ENCODE data around the gene LRRC71.

The LRRC71 gene

DNA sequence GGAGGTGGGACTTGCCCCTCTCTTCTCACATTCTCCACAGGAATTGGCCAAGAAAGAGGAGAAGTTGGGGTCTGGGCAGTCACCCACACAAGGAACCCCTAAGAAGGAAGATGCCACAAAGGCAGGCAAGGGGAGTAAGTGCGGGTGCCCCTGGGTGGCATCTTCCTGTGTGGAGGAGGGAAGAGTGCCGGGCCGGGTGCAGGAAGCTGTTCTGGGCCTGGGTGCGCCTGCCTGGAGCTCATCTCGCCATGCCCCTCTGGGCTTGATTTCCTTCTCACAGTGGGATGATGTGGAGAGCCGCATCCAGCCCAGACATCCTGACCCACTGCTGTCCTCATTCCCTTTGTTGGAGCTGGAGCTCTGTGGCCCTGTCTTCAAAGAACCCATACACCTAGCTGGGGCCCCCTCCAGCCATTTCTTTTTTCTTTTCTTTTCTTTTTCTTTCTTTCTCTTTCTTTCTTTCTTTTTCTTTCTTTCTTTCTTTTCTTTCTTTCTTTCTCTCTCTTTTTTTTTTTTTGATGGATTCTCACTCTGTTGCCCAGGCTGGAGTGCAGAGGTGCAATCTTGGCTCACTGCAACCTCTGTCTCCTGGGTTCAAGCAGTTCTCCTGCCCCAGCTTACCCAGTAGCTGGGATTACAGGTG lies 9.3 kb downstream of the LRRC71 start:
- Histone ChIP-seq H3K9me3 (ENCODE audit: control insufficient read depth, low read length) (no peaks in the 10 kb centered on the region), H3K27ac (ENCODE audit: low read depth, low read length, severe bottlenecking) (no peak overlapping the region), H3K36me3 (ENCODE audit: control insufficient read depth, insufficient read depth, low read length) (no peaks in the 10 kb centered on the region), H3K4me3 (ENCODE audit: extremely low read depth, insufficient read depth, low read length, poor library complexity, severe bottlenecking) (no peak overlapping the region), H3K4me1 (ENCODE audit: control insufficient read depth, insufficient read depth, low read length, poor library complexity, severe bottlenecking) (peaks cover 5% of the 10 kb centered on the region)
- 79 to 90% methylated on average over 3 to 6 of the region's 6 CpGs for WGBS, 2 experiments (ENCODE audit: insufficient coverage in 2 of 2)

DNA sequence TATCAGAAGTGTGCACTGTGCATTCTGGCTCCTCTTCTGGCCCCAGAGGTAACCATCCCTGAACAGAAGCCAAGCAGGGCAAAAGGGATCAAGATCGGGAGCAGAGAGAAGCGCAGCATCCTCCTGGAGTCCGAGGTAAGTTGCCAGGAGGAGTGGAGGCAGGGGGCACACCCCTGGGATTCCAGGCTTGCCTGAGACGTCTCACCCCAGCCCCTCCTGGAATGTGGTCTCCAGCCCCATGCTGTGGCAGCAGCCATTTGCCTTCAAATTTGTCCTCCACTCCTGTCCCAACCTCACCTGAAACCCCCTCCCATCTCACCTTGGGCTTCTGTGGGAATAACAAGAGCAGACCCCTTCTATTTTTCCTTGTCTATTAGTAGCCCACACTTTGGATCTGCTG lies 10.1 kb downstream of the LRRC71 start:
- no peaks in the 10 kb centered on the region for H3K9me3 ChIP-seq (ENCODE audit: control insufficient read depth, low read length)
- H3K4me3 ChIP-seq (ENCODE audit: extremely low read depth, insufficient read depth, low read length, poor library complexity, severe bottlenecking) = no peak overlapping the region
- no peak overlapping the region for H3K27ac ChIP-seq (ENCODE audit: low read depth, low read length, severe bottlenecking)
- peaks cover 8% of the 10 kb centered on the region for H3K36me3 ChIP-seq (ENCODE audit: control insufficient read depth, insufficient read depth, low read length)
- WGBS, 2 experiments (ENCODE audit: insufficient coverage in 2 of 2) = 53 to 58% methylated on average over 4 of the region's 4 CpGs
- peaks cover 5% of the 10 kb centered on the region for H3K4me1 ChIP-seq (ENCODE audit: control insufficient read depth, insufficient read depth, low read length, poor library complexity, severe bottlenecking)

- Histone ChIP-seq H3K36me3 (ENCODE audit: control insufficient read depth, insufficient read depth, low read length) (peaks cover 15% of the 10 kb centered on the region), H3K4me3 (ENCODE audit: extremely low read depth, insufficient read depth, low read length, poor library complexity, severe bottlenecking) (no peak overlapping the region), H3K4me1 (ENCODE audit: control insufficient read depth, insufficient read depth, low read length, poor library complexity, severe bottlenecking) (peaks cover 5% of the 10 kb centered on the region), H3K27ac (ENCODE audit: low read depth, low read length, severe bottlenecking) (no peak overlapping the region), H3K9me3 (ENCODE audit: control insufficient read depth, low read length) (no peaks in the 10 kb centered on the region)
- WGBS, 2 experiments (ENCODE audit: insufficient coverage in 2 of 2) = 89 to 93% methylated on average over 7 to 8 of the region's 11 CpGs
Observed at GRCh38 chr1:156931211-156931952, 10.9 kb downstream of the LRRC71 start.

- H3K27ac ChIP-seq (ENCODE audit: low read depth, low read length, severe bottlenecking) = no peak overlapping the region
- 69 to 78% methylated on average over 6 to 8 of the region's 8 CpGs for WGBS, 2 experiments (ENCODE audit: insufficient coverage in 2 of 2)
- H3K4me3 ChIP-seq (ENCODE audit: extremely low read depth, insufficient read depth, low read length, poor library complexity, severe bottlenecking) = no peak overlapping the region
- H3K36me3 ChIP-seq (ENCODE audit: control insufficient read depth, insufficient read depth, low read length) = peaks cover 22% of the 10 kb centered on the region
- H3K4me1 ChIP-seq (ENCODE audit: control insufficient read depth, insufficient read depth, low read length, poor library complexity, severe bottlenecking) = peaks cover 1% of the 10 kb centered on the region
- H3K9me3 ChIP-seq (ENCODE audit: control insufficient read depth, low read length) = no peaks in the 10 kb centered on the region
Observed at GRCh38 chr1:156931974-156932710, 11.7 kb downstream of the LRRC71 start.

- peaks cover 26% of the 10 kb centered on the region for H3K36me3 ChIP-seq (ENCODE audit: control insufficient read depth, insufficient read depth, low read length)
- no peak overlapping the region for H3K4me3 ChIP-seq (ENCODE audit: extremely low read depth, insufficient read depth, low read length, poor library complexity, severe bottlenecking)
- H3K4me1 ChIP-seq (ENCODE audit: control insufficient read depth, insufficient read depth, low read length, poor library complexity, severe bottlenecking) = no peaks in the 10 kb centered on the region
- H3K27ac ChIP-seq (ENCODE audit: low read depth, low read length, severe bottlenecking) = no peak overlapping the region
- H3K9me3 ChIP-seq (ENCODE audit: control insufficient read depth, low read length) = no peaks in the 10 kb centered on the region
- 84 to 98% methylated on average over 4 to 5 of the region's 6 CpGs for whole genome bisulfite sequencing, 2 experiments (ENCODE audit: insufficient coverage in 2 of 2)
Observed at GRCh38 chr1:156933136-156933535, 12.7 kb downstream of the LRRC71 start.

GRCh38 chr1:156935505-156936128 lies 15.2 kb downstream of the LRRC71 start:
- Histone ChIP-seq H3K36me3 (ENCODE audit: control insufficient read depth, insufficient read depth, low read length) (peaks cover 50% of the 10 kb centered on the region), H3K9me3 (ENCODE audit: control insufficient read depth, low read length) (no peaks in the 10 kb centered on the region), H3K4me1 (ENCODE audit: control insufficient read depth, insufficient read depth, low read length, poor library complexity, severe bottlenecking) (no peaks in the 10 kb centered on the region), H3K27ac (ENCODE audit: low read depth, low read length, severe bottlenecking) (no peak overlapping the region), H3K4me3 (ENCODE audit: extremely low read depth, insufficient read depth, low read length, poor library complexity, severe bottlenecking) (no peak overlapping the region)
- 91 to 96% methylated on average over 7 to 9 of the region's 17 CpGs for WGBS, 2 experiments (ENCODE audit: insufficient coverage in 2 of 2)

DNA sequence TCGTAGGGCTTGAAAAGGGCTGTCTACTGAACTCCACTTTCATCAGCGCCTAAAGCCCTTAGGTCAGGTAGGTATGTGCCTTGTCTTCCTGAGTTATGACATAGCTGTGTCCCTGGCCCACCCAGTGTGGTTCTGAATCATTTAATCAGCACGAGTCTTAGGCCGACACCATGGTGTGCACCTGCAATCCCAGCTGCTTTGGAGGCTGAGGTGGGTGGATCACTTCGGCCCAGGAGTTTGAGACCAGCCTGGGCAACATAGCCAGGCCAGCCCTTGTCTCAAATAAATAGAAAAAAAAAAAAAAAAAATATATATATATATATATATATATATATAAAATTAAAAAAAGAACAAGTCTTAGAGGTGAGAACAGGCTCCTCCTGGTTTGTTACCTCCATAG lies 15.8 kb downstream of the LRRC71 start:
- 90 to 100% methylated on average over 3 of the region's 5 CpGs for WGBS, 2 experiments (ENCODE audit: insufficient coverage in 2 of 2)
- Histone ChIP-seq H3K4me1 (ENCODE audit: control insufficient read depth, insufficient read depth, low read length, poor library complexity, severe bottlenecking) (no peaks in the 10 kb centered on the region), H3K27ac (ENCODE audit: low read depth, low read length, severe bottlenecking) (no peak overlapping the region), H3K9me3 (ENCODE audit: control insufficient read depth, low read length) (no peaks in the 10 kb centered on the region), H3K36me3 (ENCODE audit: control insufficient read depth, insufficient read depth, low read length) (peaks cover 55% of the 10 kb centered on the region), H3K4me3 (ENCODE audit: extremely low read depth, insufficient read depth, low read length, poor library complexity, severe bottlenecking) (no peak overlapping the region)

- Histone ChIP-seq H3K36me3 (ENCODE audit: control insufficient read depth, insufficient read depth, low read length) (peaks cover 61% of the 10 kb centered on the region), H3K27ac (ENCODE audit: low read depth, low read length, severe bottlenecking) (no peak overlapping the region), H3K4me1 (ENCODE audit: control insufficient read depth, insufficient read depth, low read length, poor library complexity, severe bottlenecking) (no peaks in the 10 kb centered on the region), H3K4me3 (ENCODE audit: extremely low read depth, insufficient read depth, low read length, poor library complexity, severe bottlenecking) (no peak overlapping the region), H3K9me3 (ENCODE audit: control insufficient read depth, low read length) (no peaks in the 10 kb centered on the region)
- 91 to 98% methylated on average over 5 to 7 of the region's 10 CpGs for WGBS, 2 experiments (ENCODE audit: insufficient coverage in 2 of 2)
Observed at GRCh38 chr1:156936721-156937220, 16.3 kb downstream of the LRRC71 start.

DNA sequence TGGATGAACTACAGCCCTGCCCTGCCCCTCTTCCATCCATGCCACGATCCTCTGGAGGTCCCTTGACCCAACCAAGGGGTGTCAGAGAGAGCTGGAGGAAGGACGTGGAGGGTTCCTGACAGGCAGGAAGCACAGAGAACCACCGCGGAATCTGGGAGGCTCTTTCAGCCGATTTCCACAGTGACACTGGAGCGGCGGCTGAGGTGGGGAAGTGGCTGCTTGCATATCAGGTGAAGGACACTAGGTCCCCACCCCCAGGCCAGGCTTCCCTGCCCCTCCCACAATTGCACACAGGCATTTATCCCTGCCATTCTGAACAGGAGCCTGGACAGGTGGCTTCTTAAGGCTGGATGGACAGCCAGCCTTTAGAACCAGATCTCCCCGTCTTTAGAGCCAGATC lies 17.5 kb downstream of the LRRC71 start:
- WGBS, 2 experiments (ENCODE audit: insufficient coverage in 2 of 2) = 78 to 100% methylated on average over 1 to 6 of the region's 8 CpGs
- Histone ChIP-seq H3K36me3 (ENCODE audit: control insufficient read depth, insufficient read depth, low read length) (peaks cover 71% of the 10 kb centered on the region), H3K27ac (ENCODE audit: low read depth, low read length, severe bottlenecking) (no peak overlapping the region), H3K9me3 (ENCODE audit: control insufficient read depth, low read length) (no peaks in the 10 kb centered on the region), H3K4me3 (ENCODE audit: extremely low read depth, insufficient read depth, low read length, poor library complexity, severe bottlenecking) (no peak overlapping the region), H3K4me1 (ENCODE audit: control insufficient read depth, insufficient read depth, low read length, poor library complexity, severe bottlenecking) (no peaks in the 10 kb centered on the region)

GRCh38 chr1:156938813-156939212 lies 18.4 kb downstream of the LRRC71 start:
- Histone ChIP-seq H3K4me3 (ENCODE audit: extremely low read depth, insufficient read depth, low read length, poor library complexity, severe bottlenecking) (no peak overlapping the region), H3K36me3 (ENCODE audit: control insufficient read depth, insufficient read depth, low read length) (peaks cover 78% of the 10 kb centered on the region), H3K27ac (ENCODE audit: low read depth, low read length, severe bottlenecking) (no peak overlapping the region), H3K4me1 (ENCODE audit: control insufficient read depth, insufficient read depth, low read length, poor library complexity, severe bottlenecking) (no peaks in the 10 kb centered on the region), H3K9me3 (ENCODE audit: control insufficient read depth, low read length) (no peaks in the 10 kb centered on the region)
- WGBS, 2 experiments (ENCODE audit: insufficient coverage in 2 of 2) = 91 to 93% methylated on average over 5 of the region's 7 CpGs
